H1 (cell line): ENCODE measurements around the gene TMA7. TPM values are rescaled to one million over a fixed set of nuclear protein-coding genes. Genes with fewer than 3 reads are reported as not detected.

Experiments
- EGR1 ChIP-seq: IDR thresholded peaks from 2 replicates; pipeline ENCODE4 v1.6.1; 2011; ENCODE audit warnings: low read depth, low read length, borderline replicate concordance
- HDAC6 ChIP-seq: IDR thresholded peaks from one replicate; pipeline ENCODE4 v1.7.1; 2012; ENCODE audit warnings: low read depth, mild to moderate bottlenecking, inconsistent platforms, low read length, moderate library complexity
- SP4 ChIP-seq: IDR thresholded peaks from 2 replicates; pipeline ENCODE4 v1.6.1; 2012; ENCODE audit warnings: low read length, inconsistent platforms
- TCF12 ChIP-seq: IDR thresholded peaks from 2 replicates; pipeline ENCODE4 v1.6.1; 2011; ENCODE audit warnings: low read depth, mild to moderate bottlenecking, low read length
- polyA plus RNA-seq, 7 experiments: library from polyadenylated mRNA; depleted of rRNA in 3 of 7; stranded (reverse) in 5 of 7; unstranded in 2 of 7; fragments of >200 nt in 5 of 7; fragments of 200-250 nt in 2 of 7; gene quantifications; 1 replicate in 5 of 7; 2 replicates in 1 of 7; 4 replicates in 1 of 7; pipeline versions ENCODE4 v1.2.1 to v1.2.3, GENCODE V29; 2011 to 2013; ENCODE audit warnings: missing spikeins in 2 of 7, mixed read lengths in 2 of 7
- total RNA-seq: library from RNA; stranded (reverse); fragmentation: NEBNext Ultra II Directional; extraction: Animal tissue kit (Norgen Biotek cat#: 25700); gene quantifications from 2 replicates; pipeline ENCODE4 v1.2.1, GENCODE V29; 2021
- TF ChIP-seq, protein P1 (sequence below): IDR thresholded peaks from 2 replicates; pipeline ENCODE4 v1.6.1; 2012; ENCODE audit warnings: low read length, inconsistent platforms

The TMA7 gene
- total and polyA plus RNA-seq, 2 of the 8 experiments (the other 6 are each of a cell fraction or from before 2014, with no cell fraction given) = 138 to 305 TPM

- TF ChIP-seq, protein P1, sequence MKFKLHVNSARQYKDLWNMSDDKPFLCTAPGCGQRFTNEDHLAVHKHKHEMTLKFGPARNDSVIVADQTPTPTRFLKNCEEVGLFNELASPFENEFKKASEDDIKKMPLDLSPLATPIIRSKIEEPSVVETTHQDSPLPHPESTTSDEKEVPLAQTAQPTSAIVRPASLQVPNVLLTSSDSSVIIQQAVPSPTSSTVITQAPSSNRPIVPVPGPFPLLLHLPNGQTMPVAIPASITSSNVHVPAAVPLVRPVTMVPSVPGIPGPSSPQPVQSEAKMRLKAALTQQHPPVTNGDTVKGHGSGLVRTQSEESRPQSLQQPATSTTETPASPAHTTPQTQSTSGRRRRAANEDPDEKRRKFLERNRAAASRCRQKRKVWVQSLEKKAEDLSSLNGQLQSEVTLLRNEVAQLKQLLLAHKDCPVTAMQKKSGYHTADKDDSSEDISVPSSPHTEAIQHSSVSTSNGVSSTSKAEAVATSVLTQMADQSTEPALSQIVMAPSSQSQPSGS = no peak
- TF ChIP-seq HDAC6 (no peak), TCF12 (no peak), SP4 (no peak), EGR1 (no peak)
These were observed 38.0 kb downstream of the TMA7 start (continued) for GRCh38 chr3:48477959-48478520.
